HepG2 (cell line): ENCODE results near the gene PPP1R9B. TPM values are rescaled to one million over a fixed set of nuclear protein-coding genes. Genes with fewer than 3 reads are reported as not detected.

Experiments
- ELF3 ChIP-seq: IDR thresholded peaks from 2 replicates; pipeline ENCODE4 v1.6.1; 2016; ENCODE audit warnings: missing genetic modification reagents, missing compliant biosample characterization
- GATA4 ChIP-seq: sonication (generic); IDR thresholded peaks from 2 replicates; pipeline ENCODE4 v1.6.1; 2016; ENCODE audit warnings: antibody characterized with exemption, low read depth, borderline replicate concordance
- GPBP1L1 ChIP-seq: sonication (generic); formaldehyde crosslinking; IDR thresholded peaks from 2 replicates; pipeline ENCODE4 v1.5.0; 2020; ENCODE audit warnings: mild to moderate bottlenecking, missing genetic modification reagents
- HMGXB3 ChIP-seq: sonication (generic); formaldehyde crosslinking; IDR thresholded peaks from 2 replicates; pipeline ENCODE4 v1.4.0; 2020; ENCODE audit warnings: missing genetic modification reagents, borderline replicate concordance
- KDM4B ChIP-seq: sonication (generic); formaldehyde crosslinking; IDR thresholded peaks from 2 replicates; pipeline ENCODE4 v1.4.0; 2020; ENCODE audit warnings: missing genetic modification reagents
- MAFG ChIP-seq: sonication (generic); formaldehyde crosslinking; IDR thresholded peaks from 2 replicates; pipeline ENCODE4 v1.5.1; 2020; ENCODE audit warnings: mild to moderate bottlenecking, missing genetic modification reagents
- PHF5A ChIP-seq: IDR thresholded peaks from one replicate; pipeline ENCODE4 v1.6.1; 2018; ENCODE audit warnings: low read depth, missing genetic modification reagents; ENCODE audit not compliant: unreplicated experiment
- REPIN1 ChIP-seq: sonication (generic); formaldehyde crosslinking; IDR thresholded peaks from 2 replicates; pipeline ENCODE4 v1.8.0; 2022; ENCODE audit warnings: missing genetic modification reagents, low read depth, mild to moderate bottlenecking, borderline replicate concordance
- RNF2 ChIP-seq: fragments of 450-650 bp; conservative IDR thresholded peaks from 2 replicates; pipeline ENCODE4 v1.6.1; 2016; ENCODE audit warnings: low read depth
- SMAD3 ChIP-seq: sonication (generic); formaldehyde crosslinking; IDR thresholded peaks from 2 replicates; pipeline ENCODE4 v1.4.0; 2020; ENCODE audit warnings: missing genetic modification reagents
- SNAPC5 ChIP-seq: sonication (generic); formaldehyde crosslinking; IDR thresholded peaks from 2 replicates; pipeline ENCODE4 v1.8.1; 2023; ENCODE audit warnings: mild to moderate bottlenecking, missing genetic modification reagents, borderline replicate concordance
- ZNF136 ChIP-seq: sonication (generic); formaldehyde crosslinking; IDR thresholded peaks from 2 replicates; pipeline ENCODE4 v1.8.1; 2022; ENCODE audit warnings: low read depth, mild to moderate bottlenecking, moderate library complexity, missing genetic modification reagents
- ZNF17 ChIP-seq: sonication (generic); formaldehyde crosslinking; IDR thresholded peaks from 2 replicates; pipeline ENCODE4 v1.5.0; 2020; ENCODE audit warnings: mild to moderate bottlenecking, missing genetic modification reagents
- ZNF44 ChIP-seq: sonication (generic); formaldehyde crosslinking; IDR thresholded peaks from 2 replicates; pipeline ENCODE4 v1.5.1; 2020; ENCODE audit warnings: mild to moderate bottlenecking, missing genetic modification reagents
- ZNF512B ChIP-seq: sonication (generic); formaldehyde crosslinking; IDR thresholded peaks from 2 replicates; pipeline ENCODE4 v1.5.1; 2020; ENCODE audit warnings: missing genetic modification reagents, mild to moderate bottlenecking, borderline replicate concordance
- ZNF878 ChIP-seq: sonication (generic); formaldehyde crosslinking; IDR thresholded peaks from 2 replicates; pipeline ENCODE4 v1.8.1; 2023; ENCODE audit warnings: mild to moderate bottlenecking, missing genetic modification reagents, moderate library complexity
- ZSCAN20 ChIP-seq: sonication (generic); formaldehyde crosslinking; IDR thresholded peaks from 2 replicates; pipeline ENCODE4 v1.4.0; 2020; ENCODE audit warnings: missing genetic modification reagents, mild to moderate bottlenecking, borderline replicate concordance
- ZUFSP ChIP-seq: sonication (generic); formaldehyde crosslinking; IDR thresholded peaks from 2 replicates; pipeline ENCODE4 v1.9.0; 2021; ENCODE audit warnings: missing genetic modification reagents, mild to moderate bottlenecking, borderline replicate concordance
- polyA plus RNA-seq, 8 experiments: library from polyadenylated mRNA; depleted of rRNA in 3 of 8; stranded (reverse) in 7 of 8; unstranded in 1 of 8; fragments of >200 nt; fragmentation: Illumina TruSeq in 4 of 8; extraction: Trizol in 4 of 8; gene quantifications; 2 replicates each; pipeline versions ENCODE4 v1.2.1 to v1.2.3, GENCODE V29; 2011 to 2016; ENCODE audit warnings: low read depth in 4 of 8, missing spikeins in 1 of 8, mixed read lengths in 1 of 8; ENCODE audit not compliant: insufficient read depth in 1 of 8
- total RNA-seq, 5 experiments: library from RNA; depleted of rRNA; stranded (reverse); fragments of >200 nt; fragmentation: Illumina TruSeq; extraction: Trizol; gene quantifications; 2 replicates each; pipeline ENCODE4 v1.2.3, GENCODE V29; 2016; ENCODE audit warnings: low read depth in 1 of 5

Gene PPP1R9B
- total and polyA plus RNA-seq, 2 of the 13 experiments (the other 11 are each of a cell fraction or from before 2014, with no cell fraction given), result 9.4 to 15.8 TPM

- TF ChIP-seq ZNF44 (no peak), RNF2 (no peak; the same call in 1 of the 2 replicates), REPIN1 (CRISPR knock-in tag) (0 out of 2 replicates have a peak, but pooled peaks have one; percentile 29), GPBP1L1 (CRISPR knock-in tag) (no peak), SNAPC5 (CRISPR knock-in tag) (no peak), ZUFSP (CRISPR knock-in tag) (no peak), ZNF17 (no peak), ZSCAN20 (no peak), HMGXB3 (CRISPR knock-in tag) (no peak), SMAD3 (CRISPR knock-in tag) (no peak), ZNF136 (CRISPR knock-in tag) (no peak), MAFG (CRISPR knock-in tag) (no peak), ZNF512B (CRISPR knock-in tag) (no peak), ELF3 (peak; percentile 23; the same call in 1 of the 2 replicates), ZNF878 (no peak), PHF5A (peak; percentile 34), GATA4 (no peak), KDM4B (CRISPR knock-in tag) (no peak)
Observed at GRCh38 chr17:50139950-50140885, 10.3 kb downstream of the PPP1R9B start (continued).
